ENCODE results near the gene PARVB. TPM values are rescaled to one million over a fixed set of nuclear protein-coding genes. Genes with fewer than 3 reads are reported as not detected.
"Not testable (repeated sequence)": the region's sequence is repeated elsewhere in the genome, so short reads cannot be mapped to it uniquely, and the experiment has no call there.

PARVB gene
- total RNA-seq, 1 donor from 2014 or later = 6.6 TPM

DNA sequence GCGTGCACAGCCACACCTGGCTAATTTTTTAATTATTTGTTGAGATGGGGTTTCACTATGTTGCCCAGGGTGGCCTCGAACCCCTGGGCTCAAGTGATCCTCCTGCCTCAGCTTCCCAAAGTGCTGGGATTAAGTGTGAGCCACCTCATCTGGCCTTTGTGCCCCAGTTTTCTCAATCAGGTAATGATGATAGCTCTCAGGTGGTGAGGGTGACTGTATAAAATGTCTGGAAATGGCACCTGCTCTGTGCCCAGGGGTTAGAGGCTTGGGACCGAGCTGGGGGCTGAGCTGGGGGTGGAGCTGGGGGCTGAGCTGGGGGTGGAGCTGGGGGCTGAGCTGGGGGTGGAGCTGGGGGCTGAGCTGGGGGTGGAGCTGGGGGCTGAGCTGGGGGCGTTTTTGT is 32.5 kb downstream of the PARVB start:
- not testable (repeated sequence) for DNase-seq

DNA sequence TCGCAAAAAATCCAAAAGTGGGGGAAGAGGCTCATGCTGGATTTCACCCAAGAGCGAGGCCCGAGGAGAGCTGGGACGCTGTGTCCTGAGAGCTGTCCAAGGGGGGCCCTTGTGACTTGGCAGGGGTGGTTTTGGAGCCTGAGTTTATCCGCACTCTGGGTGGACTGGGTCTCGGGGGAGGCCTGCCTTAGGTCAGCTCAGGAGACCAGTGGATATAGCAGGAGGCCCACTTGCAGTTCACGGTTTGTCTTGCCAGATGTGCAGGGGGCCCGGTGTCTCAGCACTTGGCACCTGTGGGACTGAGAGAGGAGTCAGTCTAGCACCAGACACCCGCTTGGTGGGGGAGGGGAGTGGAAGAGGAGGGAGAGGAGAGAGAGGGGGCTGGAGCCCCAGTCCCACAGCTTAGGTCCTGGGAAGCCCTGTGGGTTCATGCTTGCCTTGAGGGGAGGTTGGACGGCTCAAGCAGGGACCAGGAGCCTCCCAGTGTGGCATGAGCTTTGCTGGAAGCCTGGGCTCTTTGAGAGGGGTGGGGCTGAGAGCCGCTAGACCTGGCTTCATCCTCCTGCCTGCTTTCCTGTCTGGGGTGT is 33.4 kb downstream of the PARVB start:
- no peak for DNase-seq

GRCh38 chr22:44063462-44064371 is 39.6 kb downstream of the PARVB start:
- DNase-seq = no peak

DNA sequence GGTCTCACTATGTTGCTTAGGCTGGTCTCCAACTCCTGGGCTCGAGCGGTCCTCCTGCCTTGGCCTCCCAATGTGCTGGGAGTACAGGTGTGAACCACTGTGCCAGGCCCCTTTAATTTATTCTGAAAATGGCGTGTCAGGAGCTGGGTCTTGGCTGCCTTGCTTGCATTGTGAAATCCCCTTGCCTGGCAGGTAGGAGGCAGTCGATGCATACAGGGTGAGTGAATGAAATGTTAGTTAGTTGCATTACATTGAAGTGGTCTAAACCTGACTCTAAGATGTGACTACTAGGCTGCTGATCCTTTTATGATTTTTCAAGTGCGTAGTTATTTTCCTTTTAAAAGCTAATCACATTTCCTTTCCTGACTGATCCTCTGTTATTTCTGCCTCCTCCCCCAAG is 42.9 kb downstream of the PARVB start:
- no peak for DNase-seq

DNA sequence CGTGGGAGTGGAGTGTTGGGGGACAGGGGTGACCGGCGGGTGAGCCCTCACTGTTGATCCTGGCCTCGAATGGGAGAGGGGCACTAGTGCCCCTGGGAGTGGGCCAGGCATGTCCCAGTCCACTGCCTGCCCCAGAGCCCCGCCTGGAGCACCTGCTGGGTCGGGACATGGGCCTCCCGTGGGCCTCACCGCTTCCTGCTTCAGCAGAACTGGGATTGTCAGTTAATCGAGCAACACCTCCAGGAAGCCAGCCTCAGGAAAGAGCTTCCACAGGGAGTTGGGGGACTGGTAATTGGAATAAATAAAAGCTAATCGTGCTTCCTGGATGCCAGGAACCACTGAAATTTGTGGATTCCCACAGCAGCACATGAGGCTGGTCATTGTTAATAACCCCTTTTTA is 43.8 kb downstream of the PARVB start:
- no peak for DNase-seq

DNA sequence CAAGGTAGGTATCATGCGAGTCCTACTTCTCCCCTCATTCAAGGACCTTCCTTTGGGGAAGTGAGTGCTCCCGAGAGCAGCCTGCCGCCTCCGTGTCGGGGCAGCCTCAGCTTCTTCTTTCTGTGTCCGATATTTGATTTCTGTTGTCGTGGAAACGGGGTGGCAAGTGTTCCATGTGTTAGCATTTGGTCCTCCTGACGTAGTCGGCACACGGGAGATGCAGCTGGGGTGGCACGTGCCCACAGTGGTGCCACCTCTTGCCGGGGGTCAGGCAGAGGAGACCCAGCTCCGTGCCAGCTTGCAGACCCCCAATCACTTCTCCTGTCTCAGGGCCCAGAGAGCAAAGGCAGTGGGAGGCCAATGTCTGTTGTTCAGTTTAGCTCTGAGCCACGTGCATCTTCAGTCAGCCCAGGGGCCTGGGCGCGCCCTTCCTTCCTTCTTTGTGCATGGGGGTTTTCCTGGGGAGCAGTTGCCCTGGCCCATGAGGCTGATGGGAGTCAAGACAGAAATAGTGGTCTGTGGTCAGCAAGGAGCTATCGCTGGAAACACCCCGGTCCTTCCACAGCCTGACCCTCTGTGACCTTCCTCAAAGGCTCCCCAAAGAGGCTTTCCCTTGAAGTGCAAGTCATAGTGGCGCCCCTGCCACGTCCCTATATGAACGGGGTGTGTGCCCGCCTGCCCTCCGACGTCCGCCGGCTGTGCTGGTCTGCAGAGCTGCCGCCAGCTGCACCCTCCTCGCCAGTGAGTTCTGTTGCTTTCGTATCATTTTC is 44.5 kb downstream of the PARVB start:
- DNase-seq = no peak

DNA sequence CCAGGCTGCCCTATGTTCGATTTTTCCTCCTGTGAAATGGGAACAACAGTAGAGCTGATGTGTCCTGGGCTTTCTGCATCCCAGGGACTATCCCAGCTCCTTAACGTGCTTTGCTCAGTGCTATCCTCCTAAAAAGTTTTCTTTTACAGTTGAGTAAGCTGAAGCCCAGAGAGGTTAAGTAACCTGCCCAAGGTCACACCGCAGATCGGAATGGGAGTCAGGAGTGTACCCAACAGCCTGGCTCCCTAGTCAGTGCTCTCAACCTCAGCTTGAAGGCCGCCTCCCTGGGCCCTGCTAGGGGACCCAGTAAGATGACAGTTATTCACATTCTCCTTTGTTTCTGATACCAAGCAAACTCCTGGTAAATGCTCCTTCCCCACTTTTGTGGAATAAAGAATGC is 45.9 kb downstream of the PARVB start:
- DNase-seq = no peak

DNA sequence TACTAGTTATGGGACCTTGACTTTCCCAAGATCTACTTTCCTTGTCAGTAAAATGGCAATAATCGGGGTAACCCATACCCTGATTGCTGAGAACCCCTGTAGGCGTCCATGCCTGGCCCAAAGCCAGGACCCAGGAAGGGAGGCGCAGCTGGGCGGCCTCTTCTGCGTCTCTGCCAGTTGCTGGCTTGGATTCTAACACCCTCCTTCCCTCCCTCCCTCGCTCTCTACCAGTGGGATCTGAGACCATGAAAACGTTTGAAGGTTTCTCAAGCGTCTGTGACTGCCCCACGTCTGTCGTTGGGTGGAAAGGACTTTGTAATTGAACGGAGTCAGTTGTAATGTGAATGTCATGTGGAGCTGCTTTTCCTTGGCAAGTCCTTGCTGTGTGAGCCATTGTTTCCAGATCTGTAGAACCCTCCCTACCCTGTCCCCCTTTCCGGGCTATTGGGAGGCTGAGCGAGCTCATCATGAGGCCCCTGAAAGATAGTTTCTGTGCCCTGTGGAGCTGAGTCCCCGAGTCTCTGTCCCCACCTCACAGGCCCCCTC is 47.8 kb downstream of the PARVB start:
- peak; percentile 44 for DNase-seq

DNA sequence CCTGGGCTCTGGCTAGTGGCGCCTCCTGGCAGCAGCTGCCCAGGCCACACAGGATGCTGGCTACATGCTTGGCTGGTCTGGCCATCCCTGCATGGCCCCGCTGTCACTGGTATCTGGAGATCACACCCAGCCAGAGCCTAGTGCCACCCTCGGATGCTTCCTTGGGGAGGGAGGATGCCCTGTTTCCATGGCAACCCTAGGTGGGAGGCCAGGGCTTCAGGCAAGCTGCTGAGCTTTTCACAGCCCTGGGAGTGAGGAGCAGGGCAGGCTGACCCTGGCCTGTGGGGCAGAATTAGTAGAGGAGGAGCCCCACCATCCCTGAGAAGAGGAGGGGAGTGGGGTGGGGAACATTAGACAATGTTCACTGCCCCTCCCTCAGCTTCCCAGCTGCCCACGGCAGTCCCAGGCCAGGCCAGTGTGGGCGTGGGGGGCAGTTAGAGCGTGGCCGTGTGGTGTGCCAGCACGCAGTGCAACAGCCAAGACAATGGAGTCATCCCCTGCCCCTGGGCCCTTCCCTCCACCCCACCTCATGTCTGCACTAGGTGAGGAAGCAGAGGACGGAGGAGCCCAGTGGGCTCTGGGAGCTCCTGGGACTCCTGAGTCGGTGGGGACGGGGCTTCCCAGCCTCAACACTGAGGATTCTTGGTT is 50.4 kb downstream of the PARVB start:
- DNase-seq = no peak

- no peak for DNase-seq
Observed at GRCh38 chr22:44075022-44075421, 50.9 kb downstream of the PARVB start.

GRCh38 chr22:44075670-44076069 is 51.6 kb downstream of the PARVB start:
- DNase-seq = no peak

DNA sequence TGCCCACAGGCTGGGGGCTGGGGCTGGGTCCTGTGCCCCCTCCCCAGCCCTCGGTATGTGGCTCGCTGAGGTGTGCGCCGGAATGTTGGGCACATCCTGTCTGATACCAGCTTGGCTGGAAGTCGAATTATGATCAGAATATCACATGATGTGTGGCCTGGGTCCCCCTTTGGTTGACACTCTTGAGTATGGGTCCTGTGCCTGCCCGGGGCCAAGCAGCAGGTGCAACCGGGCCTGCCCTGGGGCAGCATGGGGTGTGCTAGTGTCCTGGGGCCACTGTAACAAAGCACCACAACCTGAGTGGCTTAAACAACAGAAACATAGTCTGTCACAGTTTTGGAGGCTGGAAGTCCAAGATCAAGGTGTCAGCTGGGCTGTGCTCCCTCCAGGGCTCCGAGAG is 52.7 kb downstream of the PARVB start:
- DNase-seq = no peak

DNA sequence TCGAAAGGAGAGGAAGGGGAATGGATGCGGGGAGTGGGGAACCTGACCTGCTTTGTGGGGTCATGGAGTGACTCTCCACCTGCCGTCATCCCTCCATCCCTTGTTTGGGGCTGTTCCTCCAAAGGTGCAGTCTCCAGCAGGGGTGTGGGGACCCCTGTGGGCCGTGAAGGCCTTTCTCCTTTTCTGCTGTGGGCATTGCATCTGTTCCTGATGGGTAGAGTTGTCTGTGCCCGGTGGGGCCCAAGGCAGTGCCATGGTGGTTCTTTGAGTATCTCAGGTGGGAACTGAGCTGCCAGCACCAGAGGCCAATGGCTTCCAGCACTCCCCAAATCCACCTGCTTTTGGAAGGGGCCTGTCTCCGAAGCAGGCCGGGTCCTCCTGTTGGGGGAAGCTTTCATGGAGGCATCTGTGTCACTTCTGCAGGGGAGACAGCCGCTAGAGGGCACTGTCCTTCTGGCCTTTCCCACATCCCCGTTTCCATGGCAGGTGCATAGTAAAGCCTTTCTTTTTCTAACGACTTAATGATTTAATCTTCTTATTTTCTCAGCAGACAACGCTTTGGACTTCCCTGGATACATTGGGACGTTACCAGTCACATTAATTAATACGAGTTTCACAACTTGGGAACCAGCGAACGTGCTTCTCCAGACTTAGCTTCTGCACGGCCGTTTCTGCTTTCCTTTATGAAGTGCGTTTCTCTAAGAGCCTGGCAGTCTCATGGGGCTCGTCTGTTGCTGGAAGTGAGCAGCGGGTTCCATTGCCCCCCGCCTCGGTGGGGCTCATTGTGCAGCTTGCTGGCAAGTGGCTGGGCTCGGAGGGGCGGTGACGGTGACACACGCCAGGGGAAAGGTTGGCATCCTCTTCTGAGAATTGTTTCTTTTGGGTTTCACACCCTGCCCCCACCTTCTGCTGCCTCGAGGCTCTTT is 57.1 kb downstream of the PARVB start:
- DNase-seq = peak; percentile 22

DNA sequence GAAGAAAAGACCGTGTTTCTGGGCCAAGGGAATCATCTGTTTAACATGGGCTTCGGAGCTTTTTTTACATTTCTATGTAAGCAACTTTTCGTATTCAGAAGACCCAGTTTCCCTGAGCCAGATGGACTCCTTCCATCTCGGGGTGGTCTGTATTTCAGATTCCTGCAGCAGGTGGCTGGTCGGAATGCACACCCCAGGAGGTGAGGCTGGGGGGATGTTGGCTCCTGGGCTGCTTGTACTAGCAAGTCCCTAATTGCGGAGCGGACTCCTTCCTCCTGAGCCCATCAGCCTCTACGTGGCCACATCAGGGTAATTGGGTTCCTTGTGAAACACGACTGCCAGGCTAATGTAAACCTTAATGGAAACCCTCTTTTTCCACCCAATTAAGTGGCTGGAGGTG is 58.7 kb downstream of the PARVB start:
- no peak for DNase-seq

DNA sequence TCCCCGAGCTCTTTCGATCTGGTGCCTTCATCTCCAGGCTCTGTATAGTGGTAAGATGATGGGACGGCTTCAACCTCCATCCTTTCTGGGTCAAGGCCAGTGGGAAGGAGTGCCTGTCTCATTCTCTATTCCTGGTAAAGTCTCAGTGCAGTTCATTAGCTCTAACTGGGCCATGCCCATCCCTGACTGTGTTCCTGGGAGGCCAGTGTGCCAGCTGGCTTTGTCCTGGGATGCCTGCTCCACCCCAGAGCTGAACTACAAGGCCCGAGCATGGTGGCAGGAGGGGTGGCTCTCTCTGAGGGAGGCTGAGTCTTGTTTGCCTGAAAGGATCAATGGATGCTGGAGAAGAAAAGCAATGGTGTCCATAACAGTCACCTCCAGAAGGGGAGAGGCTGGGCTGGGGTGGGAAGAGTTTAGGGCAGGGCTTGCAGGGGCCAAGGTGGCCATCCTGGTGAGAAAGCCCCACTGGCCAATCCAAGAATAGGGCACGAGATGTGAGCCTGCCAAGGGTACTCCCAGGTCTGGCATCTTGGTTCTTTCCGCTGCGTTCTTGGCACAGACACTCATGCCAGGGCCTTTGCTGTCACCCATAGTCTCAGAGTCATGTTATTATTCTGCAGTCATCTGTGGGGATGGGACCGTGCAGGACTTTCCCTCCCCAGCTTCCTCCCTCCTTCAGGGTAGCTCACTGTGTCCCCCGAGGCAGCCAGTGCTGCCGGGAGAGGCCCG is 60.1 kb downstream of the PARVB start:
- no peak for DNase-seq

GRCh38 chr22:44085743-44086270 is 61.7 kb downstream of the PARVB start:
- peak; percentile 87 for DNase-seq

GRCh38 chr22:44086271-44087088 is 62.4 kb downstream of the PARVB start:
- DNase-seq = peak; percentile 87

GRCh38 chr22:44087089-44087430 is 63.0 kb downstream of the PARVB start:
- no peak for DNase-seq

DNA sequence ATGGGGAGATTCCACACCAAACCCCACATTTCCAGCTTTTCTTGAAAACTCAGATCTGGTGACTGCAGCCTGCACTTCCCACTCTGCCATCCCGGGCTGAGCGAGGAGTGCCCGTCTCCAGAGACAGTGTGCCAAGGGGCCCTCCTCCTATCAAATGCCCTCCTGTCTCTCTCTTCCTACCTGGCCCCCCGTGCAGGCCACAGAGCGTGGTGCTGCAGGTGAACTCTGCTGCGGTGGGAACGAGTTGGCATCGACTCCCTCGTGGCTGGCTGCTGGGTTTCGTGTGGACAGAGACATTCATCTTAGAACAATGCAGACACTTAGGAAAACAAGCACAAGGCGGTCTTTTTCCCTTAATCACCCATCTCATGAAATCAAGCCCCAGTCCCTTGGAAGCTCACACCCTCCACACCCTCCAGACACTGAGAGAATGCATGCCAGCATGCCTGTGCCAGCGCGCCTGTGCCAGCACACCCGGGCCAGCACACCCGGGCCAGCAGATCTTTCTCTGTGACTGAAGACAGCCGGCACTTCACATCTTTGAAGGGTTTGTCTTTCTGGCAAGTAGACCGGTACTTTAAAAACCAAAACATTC is 65.0 kb downstream of the PARVB start:
- no peak for DNase-seq

All from skin of body (tissue), 2 donors.